AG08396 (cell line): ENCODE data around the gene DCHS1.

Experiments used
- DNase-seq: peaks from one replicate; pipeline ENCODE4 v3.0.0; 2012; ENCODE audit warnings: low spot score, mixed read lengths

DCHS1 gene

DNA sequence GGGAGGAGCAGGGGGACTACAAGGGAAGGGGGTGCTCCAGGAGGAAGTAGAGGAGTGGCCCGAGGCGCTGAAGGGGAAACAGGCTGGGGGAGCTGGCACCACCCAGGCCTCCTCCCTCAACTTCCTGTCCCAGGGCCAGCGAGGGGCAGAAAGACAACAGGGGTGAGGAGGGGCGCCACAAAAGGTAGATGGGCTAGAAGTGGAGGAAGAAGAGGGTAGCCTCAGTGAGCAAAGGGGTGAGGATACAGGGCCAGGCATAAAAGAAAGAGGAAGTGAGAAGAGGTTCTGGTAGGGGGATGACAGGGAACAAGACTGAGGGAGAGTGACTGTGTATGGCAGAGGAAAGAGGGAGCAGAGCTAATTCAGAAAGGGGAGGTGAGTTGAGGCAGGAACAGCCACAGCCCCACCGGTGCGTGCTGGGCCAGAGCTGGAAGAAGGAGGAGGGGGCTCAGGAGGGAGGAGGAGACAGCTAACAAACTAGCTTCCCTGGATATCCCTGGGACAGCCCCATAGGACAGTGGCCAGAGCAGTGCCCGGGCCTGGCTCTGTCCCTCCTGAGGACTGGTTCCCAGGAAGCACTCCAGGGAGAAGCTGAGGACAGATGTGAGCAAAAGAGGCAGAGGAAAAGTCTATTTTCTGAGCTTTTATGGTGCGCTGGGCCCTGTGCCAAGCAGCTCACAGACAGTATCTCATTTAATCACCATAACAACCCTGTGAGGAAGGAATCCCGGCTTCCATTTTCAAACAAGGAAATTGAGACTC, 8.5 kb downstream of the DCHS1 start:
- no peak for DNase-seq

DNA sequence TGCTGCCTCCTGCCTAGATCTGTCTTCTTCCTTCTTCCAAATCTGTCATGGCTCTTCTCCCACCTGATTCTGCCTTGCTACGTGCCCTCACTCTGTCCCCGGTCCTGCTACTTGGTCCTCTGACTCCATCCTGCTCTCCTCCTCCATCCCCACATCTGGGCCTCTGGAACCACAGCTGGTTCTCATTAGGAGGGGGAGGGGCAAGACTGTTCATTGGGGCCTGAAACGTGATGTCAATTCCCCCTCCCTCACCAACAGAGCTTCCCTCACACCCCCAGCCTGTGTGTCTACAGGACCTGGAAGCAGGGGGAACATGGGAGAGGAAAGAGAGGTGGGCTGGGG, 9.1 kb downstream of the DCHS1 start:
- DNase-seq, result peak; percentile 65

DNA sequence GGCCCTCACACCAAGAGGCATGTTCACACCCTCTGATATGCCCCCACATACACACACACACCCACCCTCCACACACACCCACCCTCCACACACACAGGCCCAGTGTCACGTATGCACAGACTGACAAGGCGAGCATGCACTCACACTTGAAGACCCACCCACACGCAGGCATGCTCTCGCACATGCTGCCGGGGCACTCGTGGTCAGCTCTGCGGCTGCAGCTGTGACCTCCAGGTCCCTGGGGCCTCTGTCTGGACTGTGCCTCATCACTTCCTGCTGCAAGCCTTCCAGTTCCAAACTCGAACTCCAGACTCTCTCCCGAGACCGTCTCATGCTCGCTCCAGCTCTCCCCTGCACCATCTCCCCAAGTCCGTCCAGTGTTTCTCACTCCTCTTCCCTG, 9.5 kb downstream of the DCHS1 start:
- peak; percentile 76 for DNase-seq

- DNase-seq, result no peak
These were observed 12.7 kb downstream of the DCHS1 start for GRCh38 chr11:6642957-6643356.

- no peak for DNase-seq
These were observed 14.5 kb downstream of the DCHS1 start for GRCh38 chr11:6640985-6641701.

DNA sequence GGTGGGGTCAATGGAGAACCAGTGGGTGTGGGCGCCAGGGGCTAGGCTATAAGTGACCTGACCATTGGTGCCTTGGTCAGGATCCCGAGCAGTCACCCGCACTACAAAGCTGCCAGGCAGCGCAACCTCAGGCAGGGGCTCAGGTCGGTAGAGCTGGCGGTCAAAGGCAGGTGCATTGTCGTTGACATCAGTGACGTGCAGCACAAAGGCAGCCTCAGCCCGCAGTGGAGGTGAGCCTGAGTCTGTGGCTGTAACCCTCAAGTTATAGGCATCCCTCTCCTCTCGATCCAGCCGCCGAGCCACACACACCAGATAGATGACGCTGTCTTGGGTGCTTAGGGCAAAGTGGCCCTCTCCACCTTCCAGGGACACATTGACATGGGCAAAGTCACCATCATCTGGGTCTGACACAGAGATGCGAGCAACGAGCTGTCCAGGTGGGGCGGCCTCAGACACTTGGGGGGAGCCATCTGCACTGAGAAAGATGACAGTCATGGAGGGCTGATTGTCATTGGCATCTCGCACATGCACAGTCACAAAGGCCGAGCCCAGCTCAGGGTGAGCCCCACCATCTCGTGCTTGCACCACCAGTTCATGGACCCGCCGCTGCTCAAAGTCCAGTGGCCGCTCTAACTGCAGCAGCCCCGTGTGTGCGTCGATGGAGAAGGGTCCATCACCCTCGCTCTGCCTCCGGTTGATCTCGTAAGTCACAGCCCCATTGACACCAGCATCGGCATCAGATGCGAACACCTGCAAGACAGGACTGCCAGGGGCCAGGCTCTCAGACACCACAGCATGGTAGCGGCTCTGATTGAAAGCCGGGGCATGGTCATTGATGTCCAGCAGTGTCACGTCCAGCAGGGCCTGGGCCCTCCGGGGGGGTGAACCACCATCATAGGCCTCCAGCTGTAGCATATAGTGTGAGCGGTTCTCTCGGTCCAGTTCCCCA, 15.3 kb downstream of the DCHS1 start:
- no peak for DNase-seq

- DNase-seq, result no peak
These were observed 17.2 kb downstream of the DCHS1 start for GRCh38 chr11:6638429-6638828.

DNA sequence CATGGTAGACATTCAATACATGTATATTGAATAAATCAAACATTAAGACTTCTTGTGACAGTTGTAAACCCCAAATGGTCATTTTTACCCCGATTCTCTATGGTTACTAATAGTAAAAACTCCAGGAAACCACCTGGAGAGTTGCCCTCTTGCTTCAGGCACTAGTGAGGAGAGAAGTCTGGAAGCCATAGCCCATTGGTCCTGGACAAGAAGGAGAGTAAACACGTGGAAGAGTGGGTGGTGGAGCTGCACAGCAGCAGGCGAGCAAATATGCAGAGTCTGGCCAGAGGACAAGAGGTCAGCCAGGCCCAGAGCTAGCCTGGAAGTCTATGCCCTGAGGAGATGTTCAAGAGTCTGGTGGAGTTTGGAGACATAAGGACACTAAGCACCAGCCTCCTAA, 17.7 kb downstream of the DCHS1 start:
- peak; percentile 82 for DNase-seq

- no peak for DNase-seq
These were observed 19.1 kb downstream of the DCHS1 start for GRCh38 chr11:6636480-6636879.

- DNase-seq, result peak; percentile 51
These were observed 20.3 kb downstream of the DCHS1 start for GRCh38 chr11:6635082-6635932.

DNA sequence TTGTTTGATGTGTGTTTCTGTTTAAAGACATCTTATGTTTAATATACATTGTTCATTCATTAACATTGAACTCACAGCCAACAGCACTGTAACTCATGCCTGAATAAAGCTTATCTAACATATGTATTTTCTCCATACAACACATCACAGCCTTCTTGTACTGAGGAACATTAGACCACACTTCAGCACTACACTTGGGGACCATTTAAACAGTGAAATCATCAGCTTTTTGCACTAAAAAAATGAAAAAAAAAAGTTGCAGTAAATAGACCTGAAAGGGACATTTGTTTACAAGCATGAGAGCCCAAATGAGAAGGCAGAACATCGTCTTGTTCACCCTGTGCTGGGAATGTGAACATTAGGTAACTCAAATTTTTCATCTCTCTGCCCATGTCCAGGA, 21.1 kb downstream of the DCHS1 start:
- no peak for DNase-seq

DNA sequence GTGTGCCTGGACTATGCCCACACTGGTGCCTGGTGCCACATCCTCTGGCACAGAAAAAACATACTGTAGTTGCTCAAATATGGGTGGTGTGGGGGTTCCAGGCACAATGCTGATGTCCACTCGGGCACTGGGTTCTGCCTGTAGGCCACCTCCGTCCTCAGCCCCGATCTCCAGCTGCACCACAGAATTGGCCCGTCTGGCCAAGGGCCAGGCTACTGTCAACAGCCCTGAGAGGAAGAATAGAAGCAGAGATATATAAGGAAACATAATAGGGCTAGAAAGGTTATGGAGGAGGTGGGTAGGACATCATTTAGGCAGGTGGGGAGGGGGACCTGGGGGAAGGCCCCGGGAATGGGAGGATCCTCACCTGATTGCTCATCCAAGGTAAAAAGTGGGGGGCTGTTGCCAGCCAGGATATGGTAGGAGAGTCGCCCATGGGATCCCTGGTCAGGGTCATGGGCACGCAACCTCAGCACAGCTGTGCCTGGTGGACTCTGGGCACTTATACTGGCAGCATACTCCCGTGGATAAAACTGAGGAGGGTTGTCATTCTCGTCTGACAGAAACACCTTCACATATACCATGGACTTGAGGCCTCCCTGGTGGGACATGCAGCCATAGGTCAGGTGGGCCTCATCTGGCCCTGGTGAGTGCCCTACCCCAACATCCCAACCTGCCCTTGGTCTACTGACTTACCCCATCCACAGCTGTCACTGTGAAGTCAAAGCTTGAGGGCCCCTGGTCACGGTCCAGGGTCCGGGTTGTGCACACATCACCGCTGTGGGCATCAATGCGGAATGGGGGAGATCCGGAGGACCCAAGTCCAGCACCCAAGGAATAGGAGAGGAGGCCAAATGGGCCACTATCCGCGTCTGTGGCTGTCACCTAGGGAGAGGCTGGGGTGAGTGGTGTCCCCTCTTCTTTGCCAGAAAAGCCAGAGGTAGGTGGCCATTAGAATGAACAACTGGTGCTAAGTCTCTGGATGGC, 21.9 kb downstream of the DCHS1 start:
- no peak for DNase-seq

- DNase-seq, result no peak
These were observed 23.2 kb downstream of the DCHS1 start for GRCh38 chr11:6632116-6633073.

GRCh38 chr11:6631361-6631890, 24.2 kb downstream of the DCHS1 start:
- DNase-seq, result no peak

- DNase-seq, result no peak
These were observed 24.8 kb downstream of the DCHS1 start for GRCh38 chr11:6630632-6631291.

DNA sequence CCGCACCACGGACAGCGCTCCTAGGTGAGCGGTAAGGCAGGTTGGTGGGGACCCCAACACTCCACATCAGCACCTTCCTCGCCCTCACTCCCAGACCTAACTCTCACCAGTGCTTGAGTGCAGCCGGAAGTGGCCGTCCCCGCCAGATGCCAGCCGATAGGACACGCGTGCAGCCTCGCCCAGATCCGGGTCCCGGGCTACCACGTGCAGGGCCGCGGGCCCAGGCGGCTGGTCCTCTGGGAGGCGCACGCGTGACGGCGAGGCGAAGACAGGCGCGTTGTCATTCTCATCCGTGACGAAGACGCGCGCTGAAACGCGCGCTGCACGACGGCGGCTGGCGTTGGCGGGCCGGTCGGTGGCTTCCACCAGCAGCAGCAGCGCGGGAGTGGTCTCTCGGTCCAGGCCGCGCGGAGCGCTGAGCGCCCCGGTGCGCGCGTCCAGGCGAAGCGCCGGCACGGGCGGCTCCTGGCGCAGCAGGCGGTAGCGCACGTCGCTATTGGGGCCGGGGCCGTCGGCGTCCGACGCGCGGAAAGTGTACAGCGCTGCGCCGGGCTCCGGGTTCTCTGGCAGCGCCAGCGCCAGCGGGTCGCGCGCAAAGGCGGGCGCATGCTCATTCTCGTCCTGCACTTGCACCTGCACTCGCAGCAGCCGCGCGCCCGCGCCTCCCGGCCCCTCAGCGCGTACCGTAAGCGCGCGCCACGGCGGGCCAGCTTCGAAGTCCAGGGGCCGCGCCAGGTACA, 25.5 kb downstream of the DCHS1 start:
- DNase-seq, result no peak

DNA sequence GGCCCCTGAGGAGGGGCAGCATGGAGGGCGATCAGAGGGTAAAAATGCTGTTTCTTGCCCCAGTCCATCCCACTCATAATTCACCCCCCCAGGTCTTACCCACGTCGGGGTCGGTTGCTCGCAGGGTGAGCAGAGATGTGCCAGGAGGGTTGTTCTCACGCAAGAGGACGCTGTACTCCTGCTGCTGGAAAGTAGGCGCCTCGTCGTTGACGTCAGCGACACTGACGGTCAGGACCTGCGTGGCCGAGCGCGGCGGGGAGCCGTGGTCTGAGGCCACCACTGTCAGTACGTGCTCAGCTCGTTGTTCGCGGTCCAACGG, 26.1 kb downstream of the DCHS1 start:
- no peak for DNase-seq

DNA sequence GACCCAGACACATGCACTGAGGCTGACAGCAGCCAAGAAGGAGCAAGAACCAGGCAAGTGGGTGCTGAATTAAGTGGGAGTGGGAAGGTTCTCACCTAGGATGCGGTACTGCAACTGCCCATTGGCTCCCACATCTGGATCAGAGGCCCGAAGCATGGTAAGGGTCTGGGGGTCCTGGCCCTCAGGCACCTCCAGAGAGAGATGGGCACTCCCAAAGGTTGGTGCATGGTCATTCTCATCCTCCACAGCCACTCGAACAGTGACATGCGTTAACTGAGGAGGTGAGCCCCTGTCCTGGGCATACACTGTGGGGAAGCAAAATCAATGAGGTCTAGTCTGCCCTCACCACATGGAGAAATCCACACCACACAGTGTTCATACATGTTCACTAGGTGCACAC, 27.1 kb downstream of the DCHS1 start:
- DNase-seq, result no peak
